ENCODE results near the gene MICU1.
A peak's percentile ranks its signal among the peaks of the same experiment; 100 is the strongest.
"Not testable (repeated sequence)": the region's sequence is repeated elsewhere in the genome, so short reads cannot be mapped to it uniquely, and the experiment has no call there.

The MICU1 gene

DNA sequence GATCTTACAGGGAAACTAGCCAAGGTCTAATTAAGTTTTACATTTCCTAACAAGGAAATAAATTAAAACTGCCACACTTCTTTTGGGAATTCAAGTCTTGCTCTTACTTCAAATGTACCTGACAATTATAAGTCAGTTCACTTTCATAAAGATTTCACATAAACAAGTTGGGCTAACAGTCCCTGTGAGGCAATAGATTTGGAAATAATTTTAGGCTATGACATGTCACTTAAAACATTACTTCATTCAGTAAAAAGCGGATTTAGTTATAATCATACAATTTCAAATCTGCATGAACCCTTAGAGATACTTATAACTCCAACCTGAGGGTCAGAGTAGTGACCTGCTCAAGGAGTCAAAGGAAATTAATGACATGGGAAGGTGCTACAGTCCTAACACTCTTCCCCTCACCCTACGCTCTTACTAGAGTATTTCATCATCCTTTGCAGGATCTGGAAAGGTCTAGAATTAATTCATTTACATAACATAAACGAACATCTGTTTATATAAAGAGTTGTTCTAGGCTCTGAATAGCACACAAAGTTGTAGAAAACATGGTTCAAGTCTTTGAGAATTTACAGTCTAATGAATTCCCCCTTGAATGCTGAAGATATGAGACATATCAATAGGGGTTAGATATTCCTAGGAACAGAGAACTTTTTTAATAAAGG is 238.8 kb downstream of the MICU1 start:
- no peak for DNase-seq (ENCODE audit: low read depth)

DNA sequence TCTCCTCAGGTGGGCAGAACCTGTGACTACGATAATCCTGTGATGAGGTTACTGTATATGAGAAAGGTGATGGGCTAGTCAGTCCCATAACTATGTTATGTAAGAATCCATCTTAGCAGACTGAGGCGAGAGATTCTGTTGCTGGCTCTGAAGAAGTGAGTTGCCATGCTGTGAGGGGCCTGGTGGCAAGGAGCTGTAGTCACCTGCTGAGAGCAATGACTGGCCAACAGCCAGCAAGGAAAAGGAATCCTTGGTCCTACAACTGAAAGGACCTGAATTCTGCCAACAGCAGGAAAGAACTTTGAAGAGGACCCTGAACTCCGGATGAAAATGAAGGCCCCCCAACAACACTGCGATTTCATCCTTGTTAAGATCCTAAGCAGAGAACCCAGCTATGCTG is 240.2 kb downstream of the MICU1 start:
- no peak for DNase-seq (ENCODE audit: low read depth)

DNA sequence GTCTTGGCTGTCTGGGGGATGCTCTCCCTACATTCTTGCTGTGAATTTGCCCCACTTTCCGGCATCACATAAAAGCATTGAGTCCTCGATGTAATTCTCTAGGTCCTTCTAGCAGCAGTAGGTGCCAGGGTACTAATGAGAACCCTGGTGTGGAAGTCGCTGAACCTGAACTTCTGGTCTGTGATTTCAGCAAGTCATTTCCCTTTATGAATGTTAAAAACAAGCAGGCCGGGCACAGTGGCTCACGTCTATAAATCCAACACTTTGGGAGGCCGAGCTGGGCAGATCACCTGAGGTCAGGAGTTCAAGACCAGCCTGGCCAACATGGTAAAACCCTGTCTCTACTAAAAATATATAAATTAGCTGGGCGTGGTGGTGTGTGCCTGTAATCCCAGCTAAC is 240.9 kb downstream of the MICU1 start:
- DNase-seq (ENCODE audit: low read depth): not testable (repeated sequence)

DNA sequence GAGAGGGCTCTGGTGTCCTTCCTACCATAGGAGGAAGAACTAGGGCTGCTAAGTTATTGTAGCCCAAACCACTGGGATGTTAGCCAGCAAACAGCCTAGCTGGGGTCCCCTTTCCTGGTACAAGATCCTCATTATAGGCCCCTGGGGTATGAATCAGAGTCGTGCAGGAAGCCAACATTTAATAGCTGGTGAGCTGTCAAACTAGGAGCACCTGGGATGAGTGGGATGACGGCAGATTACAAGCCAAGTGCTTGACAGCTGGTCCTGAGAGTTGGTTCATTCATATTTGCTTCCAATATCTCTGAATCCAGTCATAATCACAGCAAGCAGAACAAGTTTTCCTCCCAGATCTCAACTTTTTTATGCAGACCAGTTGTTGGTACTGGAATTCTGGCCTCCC is 246.1 kb downstream of the MICU1 start:
- DNase-seq (ENCODE audit: low read depth): no peak

DNA sequence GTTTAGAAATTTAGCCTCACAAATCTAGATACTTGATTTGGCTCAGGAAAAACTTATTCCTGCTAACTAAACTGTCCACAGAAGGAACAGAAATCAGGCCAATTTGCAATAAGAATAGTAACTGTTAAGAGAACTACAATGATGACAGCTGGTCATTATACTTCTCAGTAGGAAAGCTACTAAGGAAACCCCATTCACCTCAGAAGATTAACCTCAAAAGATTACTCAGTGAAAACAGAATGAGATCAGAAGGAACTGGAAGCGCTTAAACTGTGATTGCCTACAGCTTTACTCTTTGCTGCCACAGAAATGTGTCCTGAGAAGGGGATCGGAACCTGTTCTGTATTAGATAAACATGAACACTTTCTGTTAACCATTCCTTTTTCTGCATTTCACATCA is 246.8 kb downstream of the MICU1 start:
- DNase-seq (ENCODE audit: low read depth): no peak

DNA sequence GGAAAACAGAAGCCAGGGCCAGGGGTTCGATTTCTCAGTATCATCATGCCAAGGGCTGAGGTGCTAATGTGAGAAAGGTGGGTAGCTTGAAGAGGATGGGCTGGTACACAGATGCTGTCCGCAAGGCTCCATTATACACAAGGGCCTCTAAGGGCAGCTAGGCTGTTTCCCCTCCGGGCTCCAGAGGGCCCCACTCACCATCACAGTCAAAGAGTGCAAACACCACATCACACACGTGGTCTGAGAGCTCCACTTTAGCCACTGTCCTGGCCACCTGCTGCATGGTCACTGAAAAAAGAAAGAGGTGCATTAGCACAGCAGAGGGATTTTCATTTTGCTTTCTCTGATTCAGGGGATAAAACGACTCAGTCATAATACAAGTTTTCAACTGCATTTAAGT is 250.3 kb downstream of the MICU1 start:
- DNase-seq (ENCODE audit: low read depth): peak; percentile 23

DNA sequence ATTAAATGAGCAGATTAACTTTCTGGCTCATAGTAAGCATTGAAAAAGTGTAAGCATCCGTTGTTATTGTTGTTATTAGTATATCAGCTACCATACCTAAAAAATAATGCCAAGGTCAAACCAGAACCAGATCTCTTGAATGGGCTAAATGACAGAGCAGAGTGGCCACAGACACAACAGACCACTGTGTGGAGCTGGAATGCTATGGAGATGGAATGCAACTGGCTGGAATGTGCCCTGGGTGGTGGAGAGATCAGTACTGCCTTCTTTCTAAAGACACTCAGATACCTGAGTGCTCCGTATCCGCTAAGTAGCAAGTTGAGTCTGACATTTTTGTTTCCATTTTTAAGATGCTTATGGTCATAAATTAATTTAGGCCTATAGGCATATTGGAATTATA is 250.7 kb downstream of the MICU1 start:
- peak; percentile 48 for DNase-seq (ENCODE audit: low read depth)

DNA sequence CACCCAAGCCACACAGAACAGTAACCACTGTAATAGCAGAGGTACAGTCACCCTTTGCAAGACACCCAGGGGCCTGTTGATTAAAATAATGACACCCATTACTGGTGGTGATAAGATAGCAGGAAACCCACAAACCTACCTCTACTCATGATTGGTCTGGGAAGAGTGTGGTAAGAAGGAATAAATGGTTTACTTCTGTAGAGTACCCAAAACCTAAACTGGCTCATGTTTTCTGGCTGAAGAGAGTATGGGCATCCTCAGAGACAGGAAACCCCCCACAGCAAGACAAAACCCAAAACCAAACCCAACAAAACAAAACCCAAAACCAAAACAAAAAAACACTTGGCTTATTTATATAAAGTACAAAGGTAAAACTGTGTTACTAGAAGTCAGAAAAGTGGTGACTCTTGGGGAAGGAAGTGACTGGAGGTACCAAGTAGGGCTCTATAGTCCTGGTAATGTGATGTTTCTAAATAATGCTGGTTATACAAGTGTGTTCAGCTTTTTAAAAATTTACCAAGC is 255.6 kb downstream of the MICU1 start:
- DNase-seq (ENCODE audit: low read depth): no peak

DNA sequence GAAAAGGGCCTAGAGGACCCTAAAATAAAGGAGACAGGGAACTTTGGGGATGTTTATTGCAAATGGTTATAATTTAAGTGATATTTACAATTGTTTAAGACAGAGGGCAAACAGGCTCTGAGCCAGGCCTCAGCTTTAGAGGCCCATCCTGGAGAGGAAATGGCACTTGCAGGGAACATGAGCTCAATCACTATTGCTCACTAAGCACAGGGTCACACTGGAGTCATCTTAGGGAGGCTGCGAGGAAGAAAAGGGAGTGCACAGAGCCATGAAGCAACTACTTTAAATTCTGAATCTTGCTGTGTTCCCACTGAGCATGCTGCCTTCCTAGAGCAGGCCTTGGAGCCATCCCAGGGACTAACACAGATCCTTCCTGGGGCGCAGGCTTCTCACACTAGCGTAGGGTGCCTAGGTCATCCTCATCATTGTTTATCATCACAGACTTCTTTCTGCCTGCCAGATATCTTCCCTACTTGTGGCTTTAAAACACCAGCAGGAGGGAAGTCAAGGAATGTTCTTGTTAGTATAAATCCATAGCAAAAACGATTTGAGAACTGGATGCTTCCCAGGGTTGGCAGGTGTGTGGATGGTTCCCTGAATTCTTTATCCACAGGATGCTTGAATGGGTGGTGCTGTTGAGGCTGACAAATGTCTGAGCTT is 258.4 kb downstream of the MICU1 start:
- no peak for DNase-seq (ENCODE audit: low read depth)

DNA sequence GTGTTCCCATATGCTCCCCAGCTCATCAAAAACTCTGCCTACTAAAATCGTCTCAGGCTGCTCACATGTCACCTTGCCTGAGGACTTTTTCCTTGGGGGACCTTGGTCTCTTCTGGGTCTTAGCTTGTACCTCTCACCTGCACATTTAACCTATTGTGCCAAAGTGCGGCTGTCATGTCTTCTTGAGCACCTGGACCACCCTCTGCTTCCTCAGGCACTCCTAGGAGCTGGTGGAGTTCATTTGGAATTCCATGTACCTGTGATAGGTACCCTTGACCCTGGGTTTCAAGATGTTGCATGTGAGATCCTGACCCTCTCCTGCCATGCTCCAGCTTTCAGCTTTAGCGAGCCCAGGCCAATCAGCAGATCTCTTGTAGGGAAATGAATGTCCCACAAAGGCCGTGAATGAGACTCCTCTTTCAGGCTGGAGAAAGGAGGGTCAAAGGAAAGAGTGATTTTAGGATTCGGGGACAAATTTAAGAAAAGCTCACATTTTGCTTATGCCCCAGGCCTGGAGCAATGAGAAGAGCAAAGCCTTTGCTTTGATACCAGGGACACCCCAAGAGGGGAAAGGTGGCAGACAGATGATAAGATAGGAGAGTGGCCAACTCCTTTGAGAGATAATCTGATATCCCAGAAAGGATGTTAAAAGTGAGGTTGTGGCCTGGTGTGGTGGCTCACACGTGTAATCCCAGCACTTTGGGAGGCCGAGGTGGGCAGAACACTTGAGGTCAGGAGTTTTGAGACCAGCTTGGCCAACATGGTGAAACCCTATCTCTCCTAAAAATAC is 260.6 kb downstream of the MICU1 start:
- DNase-seq (ENCODE audit: low read depth): no peak

DNA sequence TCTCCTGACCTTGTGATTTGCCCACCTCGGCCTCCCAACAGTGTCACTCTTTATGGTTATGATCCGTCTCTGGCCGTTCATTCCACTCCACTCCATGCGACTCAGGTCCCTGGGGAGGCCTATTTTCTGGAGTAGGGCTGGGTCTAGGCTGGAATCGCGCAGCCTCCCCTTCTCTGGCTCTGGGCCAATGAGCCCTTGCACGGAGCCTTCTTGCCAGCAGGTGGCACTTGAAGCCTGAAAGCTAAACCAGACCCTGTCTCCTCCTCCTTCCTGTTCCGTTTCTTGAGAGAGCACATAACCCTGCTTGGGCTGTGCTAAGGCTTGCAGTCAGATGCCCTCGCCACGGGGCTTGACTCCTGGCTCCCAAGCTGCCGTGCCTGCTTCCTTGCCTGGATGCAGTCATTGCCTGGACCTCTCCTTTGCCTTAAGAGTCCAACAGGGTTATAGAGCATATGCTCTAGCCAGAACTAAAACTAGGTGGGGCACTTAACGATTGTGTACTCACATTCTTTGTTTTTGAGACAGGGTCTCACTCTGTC is 261.6 kb downstream of the MICU1 start:
- peak; percentile 93 for DNase-seq (ENCODE audit: low read depth)

DNA sequence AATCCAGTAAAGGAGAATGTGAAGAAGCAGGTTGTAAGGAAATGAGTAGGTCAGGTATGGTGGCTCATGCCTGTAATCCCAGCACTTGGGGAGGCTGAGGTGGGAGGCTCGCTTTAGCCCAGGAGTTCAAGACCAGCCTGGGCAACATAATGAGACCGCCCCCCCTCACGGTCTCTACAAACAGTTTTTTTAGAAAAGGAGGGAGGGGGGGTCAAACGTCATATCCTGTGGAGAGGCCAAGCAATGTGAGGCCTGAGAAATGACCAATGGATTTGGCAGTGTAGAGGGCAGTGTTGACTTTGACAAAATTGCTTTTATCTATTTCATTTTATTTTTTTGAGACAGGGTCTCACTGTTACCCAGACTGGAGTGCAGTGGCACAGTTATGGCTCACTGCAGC is 268.9 kb downstream of the MICU1 start:
- no peak for DNase-seq (ENCODE audit: low read depth)

DNA sequence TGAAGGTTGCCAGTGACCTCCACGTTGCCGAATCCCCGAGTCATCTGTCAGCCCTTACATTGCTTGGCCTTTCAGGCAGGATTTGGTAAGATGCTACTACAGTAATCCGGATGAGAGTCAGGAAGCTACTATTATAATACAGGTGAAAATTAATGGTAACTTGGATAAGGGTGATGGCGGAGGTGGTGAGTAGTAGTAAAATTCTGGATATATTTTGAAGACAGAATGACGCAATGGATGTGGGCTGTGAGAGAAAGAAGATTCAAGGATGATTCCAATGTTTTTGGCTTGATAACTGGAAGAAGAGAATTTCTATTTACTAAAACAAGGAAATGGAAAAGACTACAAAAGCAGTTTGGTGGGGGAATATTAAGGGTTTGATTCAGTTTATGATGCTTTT is 269.8 kb downstream of the MICU1 start:
- no peak for DNase-seq (ENCODE audit: low read depth)

DNA sequence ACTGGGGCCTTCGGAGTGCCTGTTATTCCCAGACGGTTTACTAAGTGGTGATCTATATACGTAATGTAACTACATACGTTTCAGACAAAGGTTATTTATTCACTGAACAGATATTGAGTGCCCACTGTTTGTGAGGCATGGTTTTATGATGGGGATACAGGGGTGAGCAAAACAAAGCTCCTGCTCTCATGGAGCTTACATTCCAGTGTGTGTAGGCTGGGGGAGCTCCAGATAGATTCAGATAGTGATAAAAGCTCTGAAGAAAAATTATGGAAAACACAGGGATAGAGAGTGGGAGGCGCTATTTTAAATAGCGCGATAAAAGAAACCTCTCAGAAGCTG is 270.7 kb downstream of the MICU1 start:
- no peak for DNase-seq (ENCODE audit: low read depth)

DNA sequence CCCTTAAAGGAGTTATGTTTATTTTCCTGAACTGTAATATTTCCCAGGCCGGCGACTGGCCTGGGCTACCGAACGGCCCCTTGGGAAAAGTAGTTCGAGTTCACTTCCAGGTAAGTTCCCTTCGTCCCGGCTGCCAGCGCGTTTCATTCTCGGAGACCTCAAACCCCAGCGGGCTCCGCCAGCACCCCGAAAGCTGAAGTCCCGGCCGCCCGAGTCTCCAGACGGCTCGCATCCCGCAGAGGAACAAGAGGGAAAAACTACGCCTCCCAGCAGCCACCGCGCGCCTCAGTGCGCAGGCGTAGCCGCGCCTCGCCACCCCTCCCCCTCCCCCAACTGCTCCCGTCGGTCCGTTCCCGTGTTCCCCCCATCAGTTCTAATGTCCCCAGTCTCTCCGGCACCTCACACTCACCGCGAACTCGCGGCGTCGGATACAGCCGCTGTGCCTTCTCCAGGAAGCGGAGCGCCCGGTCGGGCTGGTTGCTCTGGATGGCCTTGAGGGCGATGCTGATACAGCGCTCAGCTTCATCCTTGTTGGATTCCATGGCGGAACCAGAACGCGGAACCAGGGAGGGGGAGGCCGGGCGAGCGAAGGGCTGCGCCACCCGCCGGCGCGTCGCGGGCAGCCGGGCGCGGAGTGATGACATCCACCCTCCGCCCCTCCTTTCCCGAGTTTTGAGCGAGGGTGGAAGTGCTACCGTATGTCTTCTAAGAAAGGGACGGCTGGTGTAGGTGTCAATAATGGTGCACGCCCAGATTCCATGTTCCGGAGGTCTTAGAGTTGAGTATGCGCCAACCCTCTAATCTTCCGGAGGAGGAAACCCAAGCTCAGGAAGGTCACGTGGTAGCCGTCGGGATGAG is 271.3 kb downstream of the MICU1 start, which contains the start of gene DNAJB12:
DNAJB12 (minus strand) TSS at position 564 of the 858 bp plus-strand sequence; CDS start at position 542, 22 bp downstream.
- DNase-seq (ENCODE audit: low read depth): peak; percentile 94

DNA sequence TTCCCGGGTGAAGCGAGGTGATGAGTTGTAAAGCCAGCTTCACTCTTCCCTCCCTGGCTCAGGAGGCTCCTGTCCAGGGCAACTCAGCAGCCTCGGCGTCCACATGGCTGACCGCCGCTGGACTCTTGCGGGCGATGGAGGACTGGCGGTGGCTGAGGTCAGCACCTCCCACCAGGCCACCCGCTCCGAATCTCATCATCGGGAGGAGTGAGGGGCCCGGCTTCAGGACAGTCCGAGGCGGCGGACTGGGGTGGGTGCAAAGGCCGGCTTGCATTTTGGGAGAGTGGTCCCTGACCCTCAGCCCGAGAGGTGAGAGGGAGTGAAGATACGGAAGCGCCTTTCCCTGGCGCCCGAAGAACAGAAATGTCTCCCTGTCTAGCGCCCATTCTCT is 271.9 kb downstream of the MICU1 start:
- peak; percentile 47 for DNase-seq (ENCODE audit: low read depth)

DNA sequence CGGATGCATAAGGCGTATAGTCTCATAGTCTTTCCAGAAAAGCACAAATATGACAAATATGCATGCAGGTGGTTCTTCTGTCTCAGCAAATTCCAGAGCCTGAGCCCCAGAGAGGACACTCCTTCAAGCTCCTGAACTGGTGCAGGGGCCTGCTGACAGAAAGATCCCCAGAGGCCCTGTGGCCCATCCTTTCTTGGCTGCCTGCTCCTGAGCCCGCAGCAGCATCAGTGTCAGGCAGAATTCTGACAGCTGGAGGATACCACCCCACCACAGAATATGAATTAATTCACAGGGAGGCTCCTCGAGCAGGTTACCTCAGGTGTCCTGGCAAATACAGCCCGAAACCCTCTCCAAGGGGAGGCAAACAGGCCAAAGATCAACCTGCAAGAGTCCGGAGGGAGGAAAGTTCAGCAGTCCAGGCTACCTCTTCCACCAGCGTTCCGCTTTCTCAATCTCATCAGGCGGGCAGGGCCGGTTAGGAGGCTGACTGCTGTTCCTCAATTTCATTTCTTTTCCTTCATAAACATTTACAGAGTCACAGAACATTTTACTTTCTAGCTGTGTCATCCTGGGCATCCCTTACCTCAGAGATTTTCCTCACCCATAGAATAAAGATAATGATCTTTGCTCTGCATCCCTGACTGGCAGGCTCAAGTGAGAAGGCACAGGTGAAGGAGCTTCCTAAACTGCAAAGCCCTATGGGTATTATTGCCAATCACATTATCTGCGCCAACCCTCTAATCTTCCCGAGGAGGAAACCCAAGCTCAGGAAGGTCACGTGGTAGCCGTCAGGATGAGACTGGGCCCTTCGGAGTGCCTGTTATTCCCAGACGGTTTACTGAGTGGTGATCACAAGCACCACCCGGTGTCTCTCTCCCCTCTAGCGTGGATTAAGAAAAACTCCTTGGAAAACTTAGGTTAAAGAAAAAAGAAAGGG is 272.6 kb downstream of the MICU1 start:
- peak; percentile 53 for DNase-seq (ENCODE audit: low read depth)

DNA sequence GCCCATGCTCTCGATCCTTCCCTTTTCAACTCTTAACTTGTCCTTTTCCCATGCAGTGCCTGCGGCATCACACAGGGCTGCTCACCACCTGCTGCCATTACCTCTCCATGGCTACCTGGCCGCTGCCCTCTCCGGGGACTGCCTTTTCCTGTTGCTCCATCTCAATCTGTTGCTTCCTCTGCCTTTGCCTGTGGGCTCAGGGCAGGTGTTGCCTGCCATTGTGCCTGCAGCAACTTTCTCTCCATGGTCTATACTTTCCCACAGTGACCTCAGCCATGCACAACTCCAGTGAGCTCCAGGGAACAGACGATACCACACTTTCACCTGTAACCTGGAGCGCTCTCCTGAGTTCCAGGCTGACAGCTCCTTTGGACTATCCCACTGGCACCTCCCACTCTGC is 274.4 kb downstream of the MICU1 start:
- no peak for DNase-seq (ENCODE audit: low read depth)

DNA sequence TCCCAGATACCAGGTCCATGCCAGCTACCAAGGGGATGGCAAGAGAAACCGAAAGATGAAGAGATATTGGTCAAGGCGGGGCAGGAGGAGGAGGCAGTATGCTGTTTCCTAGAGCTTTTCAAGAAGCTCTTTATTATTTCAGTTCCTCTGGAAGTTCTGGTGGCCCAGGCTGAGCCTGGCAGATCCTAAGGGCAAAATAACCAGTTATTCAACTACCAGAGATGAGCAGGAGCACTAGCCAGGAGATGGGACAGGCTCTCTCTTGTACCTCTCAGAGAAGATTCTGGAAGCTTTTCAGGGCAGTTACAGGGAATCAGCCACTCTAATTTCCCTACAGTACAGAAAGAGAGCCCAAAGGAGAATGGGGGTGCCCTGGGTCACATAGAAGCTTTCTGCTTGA is 276.4 kb downstream of the MICU1 start:
- DNase-seq (ENCODE audit: low read depth): no peak

DNA sequence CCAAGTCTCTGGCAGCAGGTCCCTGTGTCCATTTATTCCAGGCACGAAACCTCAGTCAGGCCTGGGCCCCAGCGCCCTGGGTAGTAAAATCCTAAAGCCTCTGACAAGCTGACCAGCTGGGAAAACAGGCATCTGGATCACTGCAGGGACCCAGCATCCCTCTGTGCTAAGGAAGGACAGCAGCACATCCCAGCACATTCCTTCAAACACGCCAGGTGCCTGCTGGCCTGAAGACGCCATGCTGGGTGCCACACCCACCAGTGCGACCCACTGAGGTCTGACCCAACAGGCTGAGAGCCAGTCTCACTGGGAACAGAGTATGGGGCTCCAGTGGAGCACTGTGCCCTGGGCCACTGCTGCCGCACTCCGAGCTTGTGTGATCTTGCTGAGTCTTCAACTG is 277.6 kb downstream of the MICU1 start:
- no peak for DNase-seq (ENCODE audit: low read depth)

DNA sequence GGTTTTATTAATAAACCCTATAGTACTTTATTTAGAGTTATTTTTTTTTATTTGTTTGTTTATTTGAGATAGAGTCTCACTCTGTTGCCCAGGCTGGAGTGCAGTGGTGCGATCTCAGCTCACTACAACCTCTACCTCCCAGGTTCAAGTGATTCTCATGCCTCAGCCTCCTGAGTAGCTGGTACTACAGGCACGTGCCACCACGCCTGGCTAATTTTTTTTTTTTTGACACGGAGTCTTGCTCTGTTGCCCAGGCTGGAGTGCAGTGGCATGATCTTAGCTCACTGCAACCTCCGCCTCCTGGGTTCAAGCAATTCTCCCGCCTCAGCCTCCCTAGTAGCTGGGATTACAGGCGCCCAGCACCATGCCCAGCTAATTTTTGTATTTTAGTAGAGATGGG is 279.8 kb downstream of the MICU1 start:
- DNase-seq (ENCODE audit: low read depth): not testable (repeated sequence)

Data from EH (cell line).